Measurements from ENCODE around the gene EYA2.

DNA sequence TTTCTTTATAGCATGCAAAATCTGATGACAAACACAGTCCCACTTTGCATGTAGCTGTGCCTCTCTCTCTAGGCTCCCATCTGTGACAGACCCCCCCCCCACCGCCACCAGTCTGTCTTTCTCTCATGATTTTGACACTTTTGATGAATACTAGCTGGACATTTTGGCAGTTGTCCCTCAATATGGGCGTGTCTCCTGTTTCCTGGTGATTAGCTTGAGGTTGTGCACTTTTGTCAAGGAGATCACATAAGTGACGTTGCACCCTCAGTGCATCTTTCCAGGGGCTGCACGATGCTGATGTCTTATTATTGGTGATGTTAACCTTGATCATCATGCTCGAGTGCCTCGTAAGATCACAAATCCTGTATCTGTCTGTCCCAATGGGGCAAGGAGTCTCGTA, 155.1 kb downstream of the EYA2 start:
- no peak for TF ChIP-seq POLR2A (IDR thresholded peaks at IDR 0.05)
- TF ChIP-seq, protein P1, sequence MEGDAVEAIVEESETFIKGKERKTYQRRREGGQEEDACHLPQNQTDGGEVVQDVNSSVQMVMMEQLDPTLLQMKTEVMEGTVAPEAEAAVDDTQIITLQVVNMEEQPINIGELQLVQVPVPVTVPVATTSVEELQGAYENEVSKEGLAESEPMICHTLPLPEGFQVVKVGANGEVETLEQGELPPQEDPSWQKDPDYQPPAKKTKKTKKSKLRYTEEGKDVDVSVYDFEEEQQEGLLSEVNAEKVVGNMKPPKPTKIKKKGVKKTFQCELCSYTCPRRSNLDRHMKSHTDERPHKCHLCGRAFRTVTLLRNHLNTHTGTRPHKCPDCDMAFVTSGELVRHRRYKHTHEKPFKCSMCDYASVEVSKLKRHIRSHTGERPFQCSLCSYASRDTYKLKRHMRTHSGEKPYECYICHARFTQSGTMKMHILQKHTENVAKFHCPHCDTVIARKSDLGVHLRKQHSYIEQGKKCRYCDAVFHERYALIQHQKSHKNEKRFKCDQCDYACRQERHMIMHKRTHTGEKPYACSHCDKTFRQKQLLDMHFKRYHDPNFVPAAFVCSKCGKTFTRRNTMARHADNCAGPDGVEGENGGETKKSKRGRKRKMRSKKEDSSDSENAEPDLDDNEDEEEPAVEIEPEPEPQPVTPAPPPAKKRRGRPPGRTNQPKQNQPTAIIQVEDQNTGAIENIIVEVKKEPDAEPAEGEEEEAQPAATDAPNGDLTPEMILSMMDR (IDR thresholded peaks at IDR 0.05) = no peak
